Body of pancreas (tissue), 4 donors: ENCODE measurements around the gene PRMT3.

Experiments used
- POLR2A ChIP-seq, 3 donors: fragments of 450-650 bp; IDR thresholded peaks; one replicate each; pipeline ENCODE4 v1.6.1; 2016; ENCODE audit warnings: antibody characterized with exemption in 3 of 3, mild to moderate bottlenecking in 2 of 3
- TF ChIP-seq, protein P1 (sequence below), 7 experiments: fragments of 450-650 bp in 4 of 7; fragments of 200-600 bp in 3 of 7; sonication (generic) in 3 of 7; IDR thresholded peaks; one replicate each; pipeline ENCODE4 v1.5.1; 2016 to 2019; ENCODE audit warnings: antibody characterized with exemption in 7 of 7

DNA sequence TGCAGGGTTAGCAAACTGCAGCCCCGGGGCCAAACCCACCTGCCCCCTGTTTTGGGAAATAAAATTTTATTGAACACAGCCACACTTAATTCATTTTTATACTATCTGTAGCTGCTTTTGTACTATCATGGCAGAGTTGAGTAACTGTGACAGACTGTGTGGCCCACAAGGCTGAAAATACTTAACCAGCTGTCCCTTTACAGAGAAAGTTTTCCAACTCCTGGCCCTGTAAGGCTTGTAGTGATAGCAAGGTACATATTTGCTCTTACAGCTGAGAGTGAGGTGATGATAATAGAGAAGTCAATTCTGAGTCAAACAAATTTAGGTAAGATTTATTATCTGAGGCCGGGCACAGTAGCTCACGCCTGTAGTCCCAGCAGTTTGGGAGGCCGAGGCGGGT, 124.5 kb downstream of the PRMT3 start:
- no peak for TF ChIP-seq POLR2A (IDR thresholded peaks at IDR 0.05)
- TF ChIP-seq, protein P1, sequence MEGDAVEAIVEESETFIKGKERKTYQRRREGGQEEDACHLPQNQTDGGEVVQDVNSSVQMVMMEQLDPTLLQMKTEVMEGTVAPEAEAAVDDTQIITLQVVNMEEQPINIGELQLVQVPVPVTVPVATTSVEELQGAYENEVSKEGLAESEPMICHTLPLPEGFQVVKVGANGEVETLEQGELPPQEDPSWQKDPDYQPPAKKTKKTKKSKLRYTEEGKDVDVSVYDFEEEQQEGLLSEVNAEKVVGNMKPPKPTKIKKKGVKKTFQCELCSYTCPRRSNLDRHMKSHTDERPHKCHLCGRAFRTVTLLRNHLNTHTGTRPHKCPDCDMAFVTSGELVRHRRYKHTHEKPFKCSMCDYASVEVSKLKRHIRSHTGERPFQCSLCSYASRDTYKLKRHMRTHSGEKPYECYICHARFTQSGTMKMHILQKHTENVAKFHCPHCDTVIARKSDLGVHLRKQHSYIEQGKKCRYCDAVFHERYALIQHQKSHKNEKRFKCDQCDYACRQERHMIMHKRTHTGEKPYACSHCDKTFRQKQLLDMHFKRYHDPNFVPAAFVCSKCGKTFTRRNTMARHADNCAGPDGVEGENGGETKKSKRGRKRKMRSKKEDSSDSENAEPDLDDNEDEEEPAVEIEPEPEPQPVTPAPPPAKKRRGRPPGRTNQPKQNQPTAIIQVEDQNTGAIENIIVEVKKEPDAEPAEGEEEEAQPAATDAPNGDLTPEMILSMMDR (IDR thresholded peaks at IDR 0.05), result no peak
